ENCODE results near the gene CABYR. TPM values are rescaled to one million over a fixed set of nuclear protein-coding genes. Genes with fewer than 3 reads are reported as not detected.

Gene CABYR, protein sequence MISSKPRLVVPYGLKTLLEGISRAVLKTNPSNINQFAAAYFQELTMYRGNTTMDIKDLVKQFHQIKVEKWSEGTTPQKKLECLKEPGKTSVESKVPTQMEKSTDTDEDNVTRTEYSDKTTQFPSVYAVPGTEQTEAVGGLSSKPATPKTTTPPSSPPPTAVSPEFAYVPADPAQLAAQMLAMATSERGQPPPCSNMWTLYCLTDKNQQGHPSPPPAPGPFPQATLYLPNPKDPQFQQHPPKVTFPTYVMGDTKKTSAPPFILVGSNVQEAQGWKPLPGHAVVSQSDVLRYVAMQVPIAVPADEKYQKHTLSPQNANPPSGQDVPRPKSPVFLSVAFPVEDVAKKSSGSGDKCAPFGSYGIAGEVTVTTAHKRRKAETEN
- under 1 TPM in 3 of 4 donors, not detected in 1; 0.33 to 0.51 (median 0.42) TPM for total RNA-seq

DNA sequence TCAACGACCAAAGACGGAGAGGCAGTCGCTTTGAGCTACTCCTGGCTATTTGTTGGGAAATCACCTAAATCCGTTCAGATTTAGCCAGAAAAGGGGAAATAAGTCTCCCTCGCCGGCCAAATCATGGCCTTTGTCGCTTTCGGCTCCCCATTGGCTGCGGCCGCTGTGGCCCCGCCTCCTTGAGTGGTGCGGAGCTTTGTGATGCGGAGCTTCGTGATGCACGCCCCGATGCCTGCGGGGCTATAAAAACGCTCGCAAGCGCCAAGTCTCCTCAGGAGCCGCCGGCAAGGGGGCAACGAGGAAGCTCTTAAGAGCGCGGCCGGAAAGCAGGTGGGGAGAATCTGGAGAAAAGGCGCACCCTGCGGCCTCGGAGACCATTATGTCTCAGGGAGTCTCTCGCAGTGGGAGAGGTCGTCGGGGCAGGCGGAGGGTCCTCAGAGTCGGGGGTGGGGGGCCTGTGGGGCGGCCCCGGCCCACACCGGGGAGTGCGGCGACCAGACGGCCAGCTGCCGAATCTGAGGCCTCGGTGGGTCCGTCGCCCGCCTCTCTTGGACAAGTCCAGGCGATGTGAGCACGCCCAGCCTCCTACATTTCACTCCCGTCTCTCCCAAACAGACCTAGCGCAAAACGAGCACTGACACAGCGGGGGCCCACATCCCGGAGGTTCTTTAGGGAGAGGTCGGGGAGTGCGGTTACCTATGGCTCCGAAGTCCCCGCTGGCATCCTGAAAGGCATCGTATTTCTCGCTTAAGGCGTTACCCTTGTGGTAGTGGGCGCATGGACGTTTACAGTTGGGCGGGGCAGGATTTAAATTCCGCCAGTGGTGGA, at the start of gene CABYR:
CABYR (plus strand) TSS at position 274 of the 828 bp plus-strand sequence. CDS start 4,053 bp downstream, outside the sequence.
- in situ Hi-C loops (cut with MboI; ENCODE audit: low sequenced_read_pairs in 4 of 4) = no loop called here
- intact Hi-C loops (cut with DNase I; ENCODE audit: low total_unique reads) = no loop called here

GRCh38 chr18:24089076-24089475, 49.8 kb upstream of the CABYR start:
- ATAC-seq (peak in 1 of 2 donors; percentile 51), DNase-seq (no peak)
- TF ChIP-seq CTCF (IDR thresholded peaks at IDR 0.05 in 4 of 5, conservative IDR thresholded peaks at IDR 0.05 in 1 of 5) = no peak
- intact Hi-C loops (cut with DNase I; ENCODE audit: low total_unique reads) (no loop called here), in situ Hi-C loops (cut with MboI; ENCODE audit: low sequenced_read_pairs in 4 of 4) (no loop called here)
- H3K27me3 ChIP-seq = no peaks in the 10 kb centered on the region
- no peak overlapping the region for H3K27ac ChIP-seq
- H3K36me3 ChIP-seq = no peaks in the 10 kb centered on the region
- H3K4me3 ChIP-seq = no peak overlapping the region
- H3K9me3 ChIP-seq = no peaks in the 10 kb centered on the region
- H3K4me1 ChIP-seq = peaks cover 0 to 16% of the 10 kb centered on the region in 2 donors

More for the DNA sequence above, at the start of gene CABYR:
- peaks cover 0 to 21% (median 0%) of the 10 kb centered on the region in 3 donors for H3K27me3 ChIP-seq
- no peaks in the 10 kb centered on the region for H3K4me1 ChIP-seq
- no peaks in the 10 kb centered on the region for H3K36me3 ChIP-seq
- peak in 1 of 2 donors; percentile 39 for DNase-seq
- H3K9me3 ChIP-seq = no peaks in the 10 kb centered on the region
- TF ChIP-seq POLR2A (IDR thresholded peaks at IDR 0.05) = peak; percentile 12 to 26
- TF ChIP-seq CTCF (IDR thresholded peaks at IDR 0.05 in 4 of 5, conservative IDR thresholded peaks at IDR 0.05 in 1 of 5) = no peak
- H3K27ac ChIP-seq = no peak within 1 kb of the TSS
- H3K4me3 ChIP-seq = peak within 1 kb of the TSS; percentile 46 to 64 (median 54)
- ATAC-seq = peak; percentile 51 to 65

GRCh38 chr18:24089515-24090337, 49.1 kb upstream of the CABYR start:
- H3K9me3 ChIP-seq = no peaks in the 10 kb centered on the region
- in situ Hi-C loops (cut with MboI; ENCODE audit: low sequenced_read_pairs in 4 of 4) (no loop called here), intact Hi-C loops (cut with DNase I; ENCODE audit: low total_unique reads) (no loop called here)
- TF ChIP-seq POLR2A (IDR thresholded peaks at IDR 0.05) (no peak), CTCF (IDR thresholded peaks at IDR 0.05 in 4 of 5, conservative IDR thresholded peaks at IDR 0.05 in 1 of 5) (no peak)
- no peaks in the 10 kb centered on the region for H3K27me3 ChIP-seq
- H3K27ac ChIP-seq = no peak overlapping the region
- H3K36me3 ChIP-seq = no peaks in the 10 kb centered on the region
- ATAC-seq (no peak), DNase-seq (no peak)
- H3K4me1 ChIP-seq = peaks cover 0 to 16% of the 10 kb centered on the region in 2 donors
- no peak overlapping the region for H3K4me3 ChIP-seq

DNA sequence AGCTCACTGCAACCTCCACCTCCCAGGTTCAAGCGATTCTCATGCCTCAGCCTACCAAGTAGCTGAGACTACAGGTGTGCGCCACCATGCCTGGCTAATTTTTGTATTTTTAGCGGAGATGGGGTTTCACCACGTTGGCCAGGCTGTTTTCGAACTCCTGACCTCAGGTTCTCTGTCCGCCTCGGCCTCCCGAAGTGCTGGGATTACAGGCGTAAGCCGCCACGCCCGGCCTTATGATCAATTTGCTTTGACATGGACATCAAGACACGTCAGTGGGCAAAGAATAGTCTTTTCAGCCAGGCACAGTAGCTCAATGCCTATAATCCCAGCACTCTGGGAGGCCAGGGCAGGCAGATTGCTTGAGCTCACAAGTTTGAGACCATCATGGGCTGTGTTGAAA, 48.0 kb upstream of the CABYR start:
- Histone ChIP-seq H3K36me3 (no peaks in the 10 kb centered on the region), H3K27ac (no peak overlapping the region), H3K4me3 (no peak overlapping the region), H3K9me3 (no peaks in the 10 kb centered on the region), H3K27me3 (no peaks in the 10 kb centered on the region), H3K4me1 (peaks cover 0 to 16% of the 10 kb centered on the region in 2 donors)
- ATAC-seq (no peak), DNase-seq (no peak)
- intact Hi-C loops (cut with DNase I; ENCODE audit: low total_unique reads) (no loop called here), in situ Hi-C loops (cut with MboI; ENCODE audit: low sequenced_read_pairs in 4 of 4) (no loop called here)
- TF ChIP-seq CTCF (IDR thresholded peaks at IDR 0.05 in 4 of 5, conservative IDR thresholded peaks at IDR 0.05 in 1 of 5) (no peak), POLR2A (IDR thresholded peaks at IDR 0.05) (no peak)
